ENCODE measurements around the gene TUBA4A. TPM values are rescaled to one million over a fixed set of nuclear protein-coding genes. Genes with fewer than 3 reads are reported as not detected.

TUBA4A gene
- total RNA-seq, 2 experiments from 2014 or later: 237 to 266 TPM

DNA sequence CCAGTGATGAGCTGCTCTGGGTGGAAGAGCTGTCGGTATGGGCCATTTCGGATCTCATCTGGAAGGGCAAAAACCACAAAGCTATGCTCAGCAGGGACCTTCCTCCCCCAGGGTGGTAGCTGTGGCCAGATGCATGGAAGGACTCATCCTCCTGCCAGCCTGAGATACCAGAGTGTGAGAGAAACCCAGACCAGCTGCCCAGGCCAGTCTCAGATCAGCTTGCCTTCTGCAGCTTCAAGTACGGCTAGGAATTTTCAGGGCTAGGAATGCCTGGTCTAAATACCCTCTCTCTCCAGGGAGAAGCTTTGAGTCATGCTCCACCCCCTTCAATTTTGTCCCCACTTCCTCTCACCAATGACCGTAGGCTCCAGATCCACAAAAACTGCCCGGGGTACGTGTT, 2.1 kb downstream of the TUBA4A start:
- H3K27ac Mint-ChIP-seq: peak overlapping the region; percentile 90
- DNase-seq: no peak
- peaks cover 49% of the 10 kb centered on the region for H3K36me3 Mint-ChIP-seq
- no peaks in the 10 kb centered on the region for H3K9me3 Mint-ChIP-seq
- no peak for ATAC-seq (ENCODE audit: low read depth)
- no peaks in the 10 kb centered on the region for H3K27me3 Mint-ChIP-seq
- H3K4me1 Mint-ChIP-seq: peaks cover 62% of the 10 kb centered on the region
- H3K4me3 Mint-ChIP-seq: peak overlapping the region; percentile 99
- POLR2A ChIA-PET: interaction anchor here (0.6 to 8.4 kb wide), 8 partner anchors 10 to 76 kb away, joined by 3 to 83 read pairs (median 30); partner anchors contain the start of genes ANKZF1, ATG9A, CNPPD1 and DNAJB2

DNA sequence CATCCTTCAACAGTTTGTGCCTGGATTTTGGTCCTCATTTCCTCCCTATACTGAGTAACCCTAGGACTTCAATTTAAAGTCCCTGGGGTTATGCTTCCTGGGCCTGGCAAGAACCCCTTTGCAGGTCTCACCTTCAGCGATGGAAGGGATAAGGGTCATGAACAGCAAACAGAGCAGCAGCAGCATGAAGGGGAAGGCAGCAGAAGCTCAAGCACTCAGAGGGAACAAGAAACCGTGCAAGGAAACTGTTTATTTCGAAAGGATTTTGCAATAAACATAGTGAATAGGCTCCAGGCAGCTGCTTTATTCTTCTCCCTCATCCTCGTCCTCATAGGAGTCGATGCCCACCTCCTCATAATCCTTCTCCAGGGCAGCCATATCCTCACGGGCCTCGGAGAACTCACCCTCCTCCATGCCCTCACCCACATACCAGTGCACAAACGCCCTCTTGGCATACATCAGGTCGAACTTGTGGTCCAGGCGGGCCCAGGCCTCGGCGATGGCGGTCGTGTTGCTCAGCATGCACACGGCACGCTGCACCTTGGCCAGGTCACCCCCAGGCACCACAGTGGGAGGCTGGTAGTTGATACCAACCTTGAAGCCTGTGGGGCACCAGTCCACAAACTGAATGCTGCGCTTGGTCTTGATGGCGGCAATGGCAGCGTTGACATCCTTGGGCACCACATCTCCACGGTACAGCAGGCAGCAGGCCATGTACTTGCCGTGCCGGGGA, 3.5 kb downstream of the TUBA4A start:
- Mint-ChIP-seq H3K27me3 (no peaks in the 10 kb centered on the region), H3K4me1 (peaks cover 69% of the 10 kb centered on the region), H3K4me3 (peak overlapping the region; percentile 99), H3K9me3 (no peaks in the 10 kb centered on the region), H3K27ac (peak overlapping the region; percentile 90), H3K36me3 (peaks cover 53% of the 10 kb centered on the region)
- ATAC-seq (ENCODE audit: low read depth): no peak
- POLR2A ChIA-PET: interaction anchor here (0.6 to 8.4 kb wide), 14 partner anchors 10 to 1020 kb away, joined by 3 to 56 read pairs (median 6); partner anchors contain the start of genes ABCB6, ANKZF1, ATG9A and CNPPD1
- DNase-seq: no peak

DNA sequence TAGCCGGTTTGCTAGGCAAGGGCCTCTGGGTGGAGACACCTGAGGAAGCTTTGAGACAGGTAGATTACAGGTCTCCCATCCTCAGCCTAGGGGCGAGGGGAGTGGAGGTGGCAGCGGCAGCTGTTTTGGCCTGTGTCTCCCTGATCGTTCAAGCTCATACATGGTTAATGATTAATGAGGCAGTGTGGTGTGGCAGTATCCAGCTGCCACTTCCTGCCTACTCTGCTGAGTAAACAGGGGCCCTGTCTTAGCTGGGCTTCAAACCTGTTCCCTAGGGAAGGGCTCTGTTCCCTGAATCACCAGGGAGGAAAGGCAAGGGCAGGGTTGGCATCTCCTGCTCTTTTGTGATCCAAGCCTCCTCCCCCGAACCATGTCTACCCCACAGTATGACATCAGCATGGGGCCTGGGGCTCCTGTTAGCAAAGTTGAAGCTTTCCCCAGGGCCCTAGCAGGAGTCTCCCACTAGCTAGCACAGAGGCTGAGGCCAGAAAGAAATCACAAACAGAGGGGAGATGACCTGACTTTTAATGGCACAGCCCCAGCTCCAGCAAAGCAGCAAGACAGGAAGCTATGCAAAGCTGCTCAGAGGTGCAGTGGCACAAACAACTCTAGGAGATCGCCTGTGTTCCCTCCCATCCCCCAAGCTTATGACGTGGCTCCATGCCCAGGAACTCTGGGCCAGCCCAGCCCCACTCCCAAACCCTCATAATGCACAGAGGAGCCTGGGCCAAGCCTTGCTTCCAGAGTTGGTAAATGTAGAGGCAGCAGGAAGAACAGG, 4.3 kb downstream of the TUBA4A start:
- Mint-ChIP-seq H3K4me1 (peaks cover 70% of the 10 kb centered on the region), H3K27ac (peak overlapping the region; percentile 90), H3K36me3 (peaks cover 53% of the 10 kb centered on the region), H3K9me3 (no peaks in the 10 kb centered on the region), H3K27me3 (no peaks in the 10 kb centered on the region), H3K4me3 (peak overlapping the region; percentile 99)
- POLR2A ChIA-PET: interaction anchor here (0.5 to 8.4 kb wide), 20 partner anchors 10 to 1019 kb away, joined by 3 to 56 read pairs (median 6); partner anchors contain the start of genes ABCB6, ANKZF1, ATG9A and CNPPD1
- ATAC-seq (ENCODE audit: low read depth): no peak
- DNase-seq: peak; percentile 53

- Mint-ChIP-seq H3K4me3 (peak overlapping the region; percentile 99), H3K9me3 (no peaks in the 10 kb centered on the region), H3K27me3 (no peaks in the 10 kb centered on the region), H3K27ac (peak overlapping the region; percentile 90), H3K36me3 (peaks cover 53% of the 10 kb centered on the region), H3K4me1 (peaks cover 74% of the 10 kb centered on the region)
- POLR2A ChIA-PET: interaction anchor here (0.5 to 8.4 kb wide), 13 partner anchors 11 to 250 kb away, joined by 3 to 56 read pairs (median 6); partner anchors contain the start of genes ABCB6, ANKZF1, ATG9A and CNPPD1
- DNase-seq (no peak), ATAC-seq (ENCODE audit: low read depth) (no peak)
Measured at GRCh38 chr2:219248845-219249202, 4.9 kb downstream of the TUBA4A start.

DNA sequence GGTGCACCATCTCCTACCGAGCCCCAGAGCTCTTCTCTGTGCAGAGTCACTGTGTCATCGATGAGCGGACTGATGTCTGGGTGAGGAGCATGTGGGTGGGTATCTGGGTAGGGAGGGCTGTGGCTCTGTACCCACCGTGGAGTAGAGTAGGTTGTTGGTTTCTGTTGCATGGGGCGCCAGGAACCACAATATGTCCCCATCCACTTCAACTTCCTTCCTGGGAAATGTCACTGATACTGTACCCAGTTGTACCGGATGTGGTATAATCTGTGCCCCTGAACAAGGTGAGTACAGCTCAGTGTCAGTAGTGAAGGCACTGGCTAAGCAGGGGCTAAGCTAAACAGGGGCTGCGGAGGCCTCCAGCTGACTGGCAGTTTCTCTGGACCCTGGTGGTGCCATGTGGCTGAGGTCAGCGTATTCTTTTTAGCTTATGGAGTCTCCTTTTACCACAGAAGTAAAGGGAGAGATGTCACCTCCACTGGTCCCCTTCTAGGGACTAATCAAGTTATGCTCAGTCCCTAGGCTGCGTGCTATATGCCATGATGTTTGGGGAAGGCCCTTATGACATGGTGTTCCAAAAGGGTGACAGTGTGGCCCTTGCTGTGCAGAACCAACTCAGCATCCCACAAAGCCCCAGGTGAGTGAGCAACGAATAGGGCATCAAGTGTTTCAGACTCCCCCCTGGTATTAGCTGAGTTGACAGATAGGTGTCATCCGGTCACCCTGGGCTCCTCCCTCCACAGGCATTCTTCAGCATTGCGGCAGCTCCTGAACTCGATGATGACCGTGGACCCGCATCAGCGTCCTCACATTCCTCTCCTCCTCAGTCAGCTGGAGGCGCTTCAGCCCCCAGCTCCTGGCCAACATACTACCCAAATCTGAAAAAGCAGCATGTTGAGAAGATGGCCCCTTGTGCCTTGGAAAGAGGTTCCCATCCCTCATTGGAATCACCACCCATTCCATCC, 5.8 kb downstream of the TUBA4A start:
- POLR2A ChIA-PET: interaction anchor here (0.8 to 8.4 kb wide), 12 partner anchors 18 to 72 kb away, joined by 3 to 56 read pairs (median 6); partner anchors contain the start of genes ABCB6, ANKZF1, ATG9A and CNPPD1
- no peaks in the 10 kb centered on the region for H3K9me3 Mint-ChIP-seq
- H3K4me1 Mint-ChIP-seq: peaks cover 79% of the 10 kb centered on the region
- ATAC-seq (ENCODE audit: low read depth): peak; percentile 59
- H3K27me3 Mint-ChIP-seq: no peaks in the 10 kb centered on the region
- DNase-seq: peak; percentile 63
- peak overlapping the region; percentile 90 for H3K27ac Mint-ChIP-seq
- peaks cover 53% of the 10 kb centered on the region for H3K36me3 Mint-ChIP-seq
- peak overlapping the region; percentile 99 for H3K4me3 Mint-ChIP-seq

GRCh38 chr2:219246559-219246958, 7.2 kb downstream of the TUBA4A start:
- no peaks in the 10 kb centered on the region for H3K9me3 Mint-ChIP-seq
- peak overlapping the region; percentile 99 for H3K4me3 Mint-ChIP-seq
- POLR2A ChIA-PET: interaction anchor here (1.0 to 2.9 kb wide), 7 partner anchors 17 to 75 kb away, joined by 4 to 35 read pairs (median 9); partner anchors contain the start of genes ANKZF1, ATG9A, DNAJB2 and ZFAND2B
- ATAC-seq (ENCODE audit: low read depth): no peak
- DNase-seq: no peak
- H3K27ac Mint-ChIP-seq: peak overlapping the region; percentile 90
- no peaks in the 10 kb centered on the region for H3K27me3 Mint-ChIP-seq
- peaks cover 42% of the 10 kb centered on the region for H3K36me3 Mint-ChIP-seq
- peaks cover 72% of the 10 kb centered on the region for H3K4me1 Mint-ChIP-seq

GRCh38 chr2:219245899-219246230, 7.9 kb downstream of the TUBA4A start:
- ATAC-seq (ENCODE audit: low read depth) (no peak), DNase-seq (no peak)
- Mint-ChIP-seq H3K9me3 (no peaks in the 10 kb centered on the region), H3K36me3 (peaks cover 35% of the 10 kb centered on the region), H3K4me1 (peaks cover 65% of the 10 kb centered on the region), H3K27ac (peak overlapping the region; percentile 90), H3K4me3 (peak overlapping the region; percentile 99), H3K27me3 (no peaks in the 10 kb centered on the region)
- POLR2A ChIA-PET: interaction anchor here (0.5 to 2.9 kb wide), 13 partner anchors 8 to 119 kb away, joined by 3 to 38 read pairs (median 8); partner anchors contain the start of genes ABCB6, ANKZF1, ATG9A and DNAJB2

DNA sequence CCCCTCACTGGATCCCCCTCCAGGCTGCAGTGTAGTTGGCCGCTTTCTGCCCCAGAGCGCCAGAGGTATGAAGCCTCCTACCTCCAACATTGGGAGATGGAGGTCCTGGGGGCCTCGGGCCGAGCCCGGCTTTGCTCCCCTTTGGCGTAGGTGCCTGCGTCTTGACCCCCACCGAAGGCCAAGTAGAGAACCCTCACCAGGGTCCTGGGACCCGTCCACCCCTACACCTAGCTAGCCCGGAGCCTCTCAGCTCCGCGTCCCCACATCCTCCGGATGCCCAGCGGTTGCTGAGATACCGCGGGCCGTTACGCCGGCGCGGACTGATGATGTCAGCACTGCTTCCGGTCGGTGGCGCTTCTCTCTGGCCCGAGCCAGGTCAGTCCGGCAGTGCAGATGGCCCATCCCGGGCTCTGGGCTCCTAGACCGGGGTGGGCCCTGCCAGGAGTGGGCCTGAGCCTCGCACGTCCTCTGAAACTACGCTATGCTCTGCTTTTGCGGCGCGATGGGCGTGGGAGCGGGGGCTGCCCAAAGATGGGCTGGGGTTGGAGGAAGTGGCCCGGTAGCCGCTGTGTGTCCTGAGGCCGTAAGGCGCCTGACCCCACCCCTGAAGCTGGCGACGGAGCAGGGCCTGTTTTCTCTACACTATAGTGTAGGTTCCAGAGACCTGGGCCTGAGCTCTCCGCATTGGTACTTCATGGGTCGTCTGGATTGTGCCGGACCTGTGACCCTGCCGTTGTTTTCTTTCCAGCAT, 8.4 kb downstream of the TUBA4A start, which contains the start of the genes GLB1L and STK16:
GLB1L (minus strand) TSS at position 297 of the 751 bp plus-strand sequence. CDS start 1,871 bp downstream, outside the sequence.
STK16 (plus strand) TSS at position 332 of the 751 bp plus-strand sequence. CDS start 521 bp downstream, outside the sequence.
- Mint-ChIP-seq H3K27me3 (no peaks in the 10 kb centered on the region), H3K4me1 (peaks cover 60% of the 10 kb centered on the region), H3K9me3 (no peaks in the 10 kb centered on the region), H3K36me3 (peaks cover 30% of the 10 kb centered on the region), H3K4me3 (peak within 1 kb of the TSS; percentile 99), H3K27ac (peak within 1 kb of the TSS; percentile 90)
- POLR2A ChIA-PET: interaction anchor here (0.5 to 2.9 kb wide), 20 partner anchors 8 to 120 kb away, joined by 3 to 38 read pairs (median 5); partner anchors contain the start of genes ABCB6, ANKZF1, ATG9A and DNAJB2
- DNase-seq (peak; percentile 96), ATAC-seq (ENCODE audit: low read depth) (peak; percentile 64)

DNA sequence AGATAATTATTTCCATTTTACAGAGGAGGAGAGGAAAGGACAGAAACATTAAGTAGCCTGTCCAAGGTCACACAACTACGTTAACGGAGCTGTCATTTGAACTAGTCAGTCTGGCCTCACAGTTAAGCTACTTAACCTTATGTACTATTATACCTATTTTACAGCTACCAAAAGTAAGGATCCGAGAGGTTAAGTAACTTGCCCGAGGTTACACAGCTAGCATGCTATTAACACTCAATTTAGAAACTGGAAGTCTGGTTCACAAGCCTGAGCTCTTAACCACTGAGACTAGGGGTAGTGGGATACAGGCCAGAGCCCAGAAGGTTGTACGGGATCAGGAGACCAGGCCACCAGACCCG, 8.9 kb downstream of the TUBA4A start:
- Mint-ChIP-seq H3K36me3 (peaks cover 25% of the 10 kb centered on the region), H3K4me1 (peaks cover 54% of the 10 kb centered on the region), H3K9me3 (no peaks in the 10 kb centered on the region), H3K27me3 (no peaks in the 10 kb centered on the region), H3K4me3 (peak overlapping the region; percentile 99), H3K27ac (peak overlapping the region; percentile 90)
- no peak for ATAC-seq (ENCODE audit: low read depth)
- no peak for DNase-seq
- POLR2A ChIA-PET: interaction anchor here (1.0 to 2.9 kb wide), 16 partner anchors 9 to 74 kb away, joined by 3 to 38 read pairs (median 6); partner anchors contain the start of genes ABCB6, ANKZF1, ATG9A and DNAJB2

GRCh38 chr2:219243291-219243761, 10.4 kb downstream of the TUBA4A start:
- peak overlapping the region; percentile 75 for H3K27ac Mint-ChIP-seq
- no peak for ATAC-seq (ENCODE audit: low read depth)

DNA sequence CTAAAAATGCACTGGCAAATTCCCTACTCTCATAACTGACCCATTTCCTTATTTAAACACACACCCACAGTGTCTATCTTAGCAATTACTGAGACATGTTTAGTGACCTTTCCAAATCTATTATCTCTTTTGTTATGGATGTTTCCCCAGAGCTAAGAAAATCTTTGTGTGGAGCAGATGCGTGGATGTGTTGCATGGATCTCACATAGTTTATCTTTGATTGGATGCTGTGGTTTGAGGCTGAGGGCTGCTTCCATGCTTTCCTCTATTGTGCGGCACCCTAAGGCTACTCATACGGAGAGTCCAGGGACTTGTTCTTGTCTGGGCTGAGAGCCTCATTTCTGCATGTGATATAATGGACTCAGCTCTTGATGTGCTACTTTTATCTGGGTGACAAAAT, 19.4 kb downstream of the TUBA4A start:
- POLR2A ChIA-PET: interaction anchor here (0.7 to 1.2 kb wide), 2 partner anchors 11 to 18 kb away, joined by 3 to 4 read pairs; partner anchors contain the start of genes GLB1L and STK16
- Mint-ChIP-seq H3K4me1 (peaks cover 18% of the 10 kb centered on the region), H3K36me3 (peaks cover 48% of the 10 kb centered on the region), H3K27me3 (no peaks in the 10 kb centered on the region), H3K27ac (no peak overlapping the region), H3K9me3 (no peaks in the 10 kb centered on the region), H3K4me3 (no peak overlapping the region)
- no peak for ATAC-seq (ENCODE audit: low read depth)
- no peak for DNase-seq

More at GRCh38 chr2:219243291-219243761, 10.4 kb downstream of the TUBA4A start:
- H3K36me3 Mint-ChIP-seq: peaks cover 11% of the 10 kb centered on the region
- no peak for DNase-seq
- peak overlapping the region; percentile 71 for H3K4me3 Mint-ChIP-seq
- H3K4me1 Mint-ChIP-seq: peaks cover 42% of the 10 kb centered on the region
- no peaks in the 10 kb centered on the region for H3K9me3 Mint-ChIP-seq
- no peaks in the 10 kb centered on the region for H3K27me3 Mint-ChIP-seq
- POLR2A ChIA-PET: interaction anchor here (2.7 kb wide), 1 partner anchor 13 kb away, joined by 12 read pairs; the partner anchor contains the start of genes ANKZF1 and ATG9A

Measured in activated naive CD8-positive, alpha-beta T cell treated with anti-CD3 and anti-CD28 coated beads, Interleukin-2, amount 10 ng/mL, durations not matched to agents 7 days and 5 days (primary cell).